A673 (cell line): Measurements from ENCODE around the gene CACNA1A. TPM values are rescaled to one million over a fixed set of nuclear protein-coding genes. Genes with fewer than 3 reads are reported as not detected.

Source experiments
- BruUV-seq: library from RNA; stranded (reverse); fragments of 400-500 nt; replicated peaks from 2 replicates; lab custom pipeline; 2021; lab: Mats Ljungman, UMichigan
- CTCF ChIA-PET: fragments of 300-600 bp; sonication (Branson Sonifier 250); formaldehyde crosslinking; loops from one replicate; lab custom pipeline; 2022; ENCODE audit warnings: antibody characterized with exemption; lab: Charles Lee
- POLR2A ChIA-PET: fragments of 300-600 bp; sonication (Branson Sonifier 250); formaldehyde crosslinking; loops from one replicate; lab custom pipeline; 2022; ENCODE audit warnings: antibody characterized with exemption; ENCODE audit not compliant: low non-redundant PET; lab: Charles Lee
- DNase-seq: peaks from one replicate; pipeline ENCODE4 v3.0.0-alpha.2; 2015; ENCODE audit warnings: low spot score
- H3K27ac ChIP-seq: fragments of 200-600 bp; sonication (generic); 2 replicates; pipeline ENCODE4 v1.5.1; 2016; ENCODE audit warnings: mixed run types, low read depth, mild to moderate bottlenecking, mixed read lengths, antibody characterized with exemption, low read length; ENCODE audit not compliant: poor library complexity, severe bottlenecking
- H3K27me3 ChIP-seq: fragments of 200-600 bp; sonication (generic); replicated peaks from 2 replicates; pipeline ENCODE4 v1.6.1; 2017; ENCODE audit warnings: mixed run types, low read depth, mild to moderate bottlenecking, mixed read lengths, antibody characterized with exemption, low read length; ENCODE audit not compliant: insufficient read depth, poor library complexity
- H3K36me3 ChIP-seq: fragments of 200-600 bp; sonication (generic); 2 replicates; pipeline ENCODE4 v1.6.1; 2016; ENCODE audit warnings: mixed run types, mild to moderate bottlenecking, mixed read lengths, antibody characterized with exemption, low read length; ENCODE audit not compliant: insufficient read depth, poor library complexity, severe bottlenecking
- H3K4me1 ChIP-seq: fragments of 200-600 bp; sonication (generic); 2 replicates; pipeline ENCODE4 v1.6.1; 2017; ENCODE audit warnings: mixed run types, mild to moderate bottlenecking, mixed read lengths, antibody characterized with exemption, low read length; ENCODE audit not compliant: insufficient read depth, poor library complexity, severe bottlenecking
- H3K4me3 ChIP-seq: fragments of 200-600 bp; sonication (generic); 2 replicates; pipeline ENCODE4 v1.5.1; 2016; ENCODE audit warnings: low read depth, mixed run types, mild to moderate bottlenecking, mixed read lengths, low read length; ENCODE audit not compliant: poor library complexity, severe bottlenecking
- H3K9me3 ChIP-seq: fragments of 200-600 bp; sonication (generic); 2 replicates; pipeline ENCODE4 v1.6.1; 2016; ENCODE audit warnings: mixed run types, low read depth, mild to moderate bottlenecking, mixed read lengths, antibody characterized with exemption, low read length; ENCODE audit not compliant: poor library complexity, severe bottlenecking
- CTCF ChIP-seq: fragments of 300-800, 200-600 bp; sonication (generic); conservative IDR thresholded peaks from 2 replicates; pipeline ENCODE4 v1.5.1; 2017; ENCODE audit warnings: low read depth, mild to moderate bottlenecking, antibody characterized with exemption, low read length, moderate library complexity, mixed read lengths
- EZH2 ChIP-seq: fragments of 200-600 bp; sonication (generic); IDR thresholded peaks from 2 replicates; pipeline ENCODE4 v1.6.1; 2017; ENCODE audit warnings: borderline replicate concordance, low read depth, mild to moderate bottlenecking, mixed read lengths, antibody characterized with exemption, low read length; ENCODE audit not compliant: poor library complexity, severe bottlenecking
- intact Hi-C: fragments of 100-400 bp; cut with micrococcal nuclease; formaldehyde crosslinking; loops from one replicate; pipeline ENCODE4 v1.10.0; 2022; ENCODE audit not compliant: unreplicated experiment
- total RNA-seq: library from RNA; stranded (reverse); gene quantifications from 2 replicates; pipeline ENCODE4 v1.2.3, GENCODE V29; 2021

The CACNA1A gene
- total RNA-seq, 1 experiment from 2014 or later = 3.2 TPM

- no peak for DNase-seq
- Histone ChIP-seq H3K4me3 (no peak overlapping the region), H3K27ac (no peak overlapping the region), H3K4me1 (no peaks in the 10 kb centered on the region), H3K27me3 (peaks cover 58% of the 10 kb centered on the region), H3K9me3 (no peaks in the 10 kb centered on the region), H3K36me3 (no peaks in the 10 kb centered on the region)
- BruUV-seq = no TSS peak
- intact Hi-C loops = no loop called here
- CTCF ChIA-PET = no interaction called here
- POLR2A ChIA-PET = no interaction called here
- no peak for TF ChIP-seq CTCF
- TF ChIP-seq EZH2 = no peak
These were observed 4.0 kb downstream of the CACNA1A start for GRCh38 chr19:13502231-13502630.

GRCh38 chr19:13499692-13500091 is 6.6 kb downstream of the CACNA1A start:
- no peak overlapping the region for H3K4me3 ChIP-seq
- no peaks in the 10 kb centered on the region for H3K9me3 ChIP-seq
- peaks cover 35% of the 10 kb centered on the region for H3K27me3 ChIP-seq
- no TSS peak for BruUV-seq
- no peaks in the 10 kb centered on the region for H3K4me1 ChIP-seq
- ChIA-PET CTCF (no interaction called here), POLR2A (no interaction called here)
- DNase-seq = no peak
- intact Hi-C loops = no loop called here
- TF ChIP-seq CTCF = no peak
- no peak for TF ChIP-seq EZH2
- H3K36me3 ChIP-seq = no peaks in the 10 kb centered on the region
- H3K27ac ChIP-seq = no peak overlapping the region

GRCh38 chr19:13493516-13494310 is 12.6 kb downstream of the CACNA1A start:
- ChIA-PET CTCF (no interaction called here), POLR2A (no interaction called here)
- no TSS peak for BruUV-seq

More at GRCh38 chr19:13493516-13494310, 12.6 kb downstream of the CACNA1A start:
- Histone ChIP-seq H3K36me3 (no peaks in the 10 kb centered on the region), H3K9me3 (no peaks in the 10 kb centered on the region), H3K4me3 (no peak overlapping the region), H3K27me3 (no peaks in the 10 kb centered on the region), H3K4me1 (no peaks in the 10 kb centered on the region), H3K27ac (no peak overlapping the region)
- no peak for DNase-seq
- TF ChIP-seq CTCF (no peak), EZH2 (no peak)
- intact Hi-C loops = no loop called here
